C4-2B (cell line): ENCODE measurements around the gene KLF7.

ENCODE experiments used
- ZFX ChIP-seq: fragments of 450-650 bp; IDR thresholded peaks from 2 replicates; pipeline ENCODE4 v1.6.1; 2017
- TF ChIP-seq, protein P1 (sequence below): fragments of 450-650 bp; conservative IDR thresholded peaks from 2 replicates; pipeline ENCODE4 v1.5.1; 2017; ENCODE audit warnings: mild to moderate bottlenecking

DNA sequence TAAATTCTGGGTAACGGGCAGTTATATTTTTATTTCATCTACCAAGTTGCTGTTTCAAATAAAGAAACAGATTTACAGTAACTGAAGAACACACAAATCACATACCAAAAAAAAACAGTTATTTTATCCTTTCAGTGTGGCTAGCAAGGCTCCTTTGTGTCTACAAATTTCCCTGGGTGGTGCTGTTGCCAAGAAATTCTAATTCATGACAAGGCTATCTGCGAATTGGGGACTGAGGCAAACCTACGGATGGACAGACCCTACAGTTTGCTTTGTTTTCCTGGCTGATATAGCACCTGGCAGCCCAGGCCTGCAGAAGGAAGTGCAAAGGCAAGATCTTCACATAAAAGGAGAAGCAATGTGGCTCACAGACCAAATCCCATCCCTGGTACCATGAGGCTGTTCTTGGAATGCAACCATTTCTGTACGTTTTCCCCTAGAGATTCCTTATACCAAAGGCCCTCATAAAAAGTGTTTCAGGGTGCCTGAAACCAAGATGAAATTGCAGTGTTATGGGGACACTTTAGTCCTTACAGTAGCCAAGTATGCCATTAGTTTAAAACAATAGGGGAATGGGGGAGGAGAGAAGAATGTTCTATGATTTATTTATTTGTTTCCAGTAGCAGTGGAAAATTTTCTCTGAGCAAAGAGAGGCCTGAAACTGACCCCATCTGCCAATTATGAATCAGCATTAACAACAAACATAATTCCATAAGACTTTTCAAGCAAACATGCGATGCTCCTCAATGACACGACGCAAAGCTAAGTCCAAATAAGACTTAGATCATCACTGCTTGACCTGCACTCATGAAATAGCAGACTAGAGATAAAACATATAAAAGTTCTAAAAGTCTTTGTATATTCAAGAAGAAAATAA is 4.3 kb downstream of the KLF7 start:
- TF ChIP-seq, protein P1, sequence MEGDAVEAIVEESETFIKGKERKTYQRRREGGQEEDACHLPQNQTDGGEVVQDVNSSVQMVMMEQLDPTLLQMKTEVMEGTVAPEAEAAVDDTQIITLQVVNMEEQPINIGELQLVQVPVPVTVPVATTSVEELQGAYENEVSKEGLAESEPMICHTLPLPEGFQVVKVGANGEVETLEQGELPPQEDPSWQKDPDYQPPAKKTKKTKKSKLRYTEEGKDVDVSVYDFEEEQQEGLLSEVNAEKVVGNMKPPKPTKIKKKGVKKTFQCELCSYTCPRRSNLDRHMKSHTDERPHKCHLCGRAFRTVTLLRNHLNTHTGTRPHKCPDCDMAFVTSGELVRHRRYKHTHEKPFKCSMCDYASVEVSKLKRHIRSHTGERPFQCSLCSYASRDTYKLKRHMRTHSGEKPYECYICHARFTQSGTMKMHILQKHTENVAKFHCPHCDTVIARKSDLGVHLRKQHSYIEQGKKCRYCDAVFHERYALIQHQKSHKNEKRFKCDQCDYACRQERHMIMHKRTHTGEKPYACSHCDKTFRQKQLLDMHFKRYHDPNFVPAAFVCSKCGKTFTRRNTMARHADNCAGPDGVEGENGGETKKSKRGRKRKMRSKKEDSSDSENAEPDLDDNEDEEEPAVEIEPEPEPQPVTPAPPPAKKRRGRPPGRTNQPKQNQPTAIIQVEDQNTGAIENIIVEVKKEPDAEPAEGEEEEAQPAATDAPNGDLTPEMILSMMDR, result no peak
- no peak for TF ChIP-seq ZFX
